ENCODE data around the gene OR9Q1.

GRCh38 chr11:58075781-58076180 lies 52.1 kb downstream of the OR9Q1 start:
- no peak for TF ChIP-seq POLR2A (IDR thresholded peaks at IDR 0.05)
- TF ChIP-seq CTCF (IDR thresholded peaks at IDR 0.05), result no peak
